Right cardiac atrium (tissue), 5 donors: ENCODE data around the gene PLEKHG4B. TPM values are rescaled to one million over a fixed set of nuclear protein-coding genes. Genes with fewer than 3 reads are reported as not detected.
"Not testable (repeated sequence)": the region's sequence is repeated elsewhere in the genome, so short reads cannot be mapped to it uniquely, and the experiment has no call there.

Experiments
- ATAC-seq, 2 donors: fragments of 200-7000 bp; cut with Tn5 transposase; one replicate each; pipeline versions ENCODE4 v1.8.0 to v1.9.1; 2020; ENCODE audit warnings: moderate library complexity in 2 of 2, mild to moderate bottlenecking in 1 of 2
- DNase-seq, 3 donors: peaks; one replicate each; pipeline ENCODE4 v3.0.0-alpha.2; 2020
- H3K27ac ChIP-seq: one replicate; pipeline ENCODE4 v1.5.1; 2013; ENCODE audit warnings: mild to moderate bottlenecking, low read length, control low read depth, moderate library complexity
- H3K27me3 ChIP-seq: one replicate; pipeline ENCODE4 v1.6.1; 2013; ENCODE audit not compliant: control insufficient read depth, insufficient read depth
- H3K4me1 ChIP-seq: one replicate; pipeline ENCODE4 v1.6.1; 2013; ENCODE audit warnings: low read length; ENCODE audit not compliant: control insufficient read depth, insufficient read depth
- H3K4me3 ChIP-seq: one replicate; pipeline ENCODE4 v1.5.1; 2013; ENCODE audit warnings: low read length, control low read depth
- H3K9me3 ChIP-seq: one replicate; pipeline ENCODE4 v1.6.1; 2013; ENCODE audit warnings: low read length; ENCODE audit not compliant: control insufficient read depth
- WGBS: extraction: QIAGEN DNeasy Blood & Tissue Kit; methylation state at CpG from one replicate; pipeline ENCODE4 v1.1.7; 2013; 5-methylcytosine and 5-hydroxymethylcytosine counted together
- intact Hi-C, 4 donors: fragments of 100-400 bp; cut with DNase I; formaldehyde crosslinking; loops; one replicate each; pipeline versions ENCODE4 v1.11.0 to v1.14.0; 2022 to 2023
- polyA plus RNA-seq: library from polyadenylated mRNA; stranded (reverse); fragments of 200-250 nt; gene quantifications from one replicate; pipeline ENCODE4 v1.2.3, GENCODE V29; 2013
- total RNA-seq, 4 donors: library from RNA; stranded (reverse); fragmentation: NEBNext Ultra II Directional; extraction: Animal tissue kit (Norgen Biotek cat#: 25700); gene quantifications; one replicate each; pipeline ENCODE4 v1.2.1, GENCODE V29; 2021
- donor health status: healthy with polysubstance abuse.
- donor health status: DM: no; HTN: yes; CAD: no.
- donor health status: DM: no; HTN: no; CAD: no.
- donor health status: DM: no; HTN: yes; CAD: no; lungs with severe emphysema.
- donor health status: DM: yes; HTN: yes; CAD: no.

Gene PLEKHG4B
- total and polyA plus RNA-seq, 5 donors = under 0.01 to 0.06 TPM; not detected in 3

DNA sequence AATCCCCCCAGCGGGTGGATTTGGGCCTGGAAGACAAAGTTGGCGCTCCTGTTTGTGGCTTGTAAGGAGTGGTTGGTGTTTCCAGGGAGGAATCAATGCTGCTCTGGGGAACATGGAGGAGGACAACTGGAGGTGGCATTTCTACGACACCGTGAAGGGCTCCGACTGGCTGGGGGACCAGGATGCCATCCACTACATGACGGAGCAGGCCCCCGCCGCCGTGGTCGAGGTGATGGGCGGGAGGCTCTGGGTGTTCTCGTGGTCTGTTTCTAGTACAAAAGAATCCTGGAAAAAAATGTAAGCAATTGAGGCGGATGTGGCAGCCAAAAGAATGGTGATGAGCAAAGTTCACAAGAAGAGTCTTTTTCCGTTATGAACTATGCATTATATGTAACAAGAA, 133.4 kb downstream of the PLEKHG4B start:
- ATAC-seq = no peak
- intact Hi-C loops = no loop called here
- no peaks in the 10 kb centered on the region for H3K27me3 ChIP-seq
- H3K4me3 ChIP-seq = no peak overlapping the region
- no peak for DNase-seq
- WGBS = 95% methylated on average over 14 of the region's 14 CpGs
- H3K4me1 ChIP-seq = no peaks in the 10 kb centered on the region
- no peaks in the 10 kb centered on the region for H3K9me3 ChIP-seq
- H3K27ac ChIP-seq = no peak overlapping the region

DNA sequence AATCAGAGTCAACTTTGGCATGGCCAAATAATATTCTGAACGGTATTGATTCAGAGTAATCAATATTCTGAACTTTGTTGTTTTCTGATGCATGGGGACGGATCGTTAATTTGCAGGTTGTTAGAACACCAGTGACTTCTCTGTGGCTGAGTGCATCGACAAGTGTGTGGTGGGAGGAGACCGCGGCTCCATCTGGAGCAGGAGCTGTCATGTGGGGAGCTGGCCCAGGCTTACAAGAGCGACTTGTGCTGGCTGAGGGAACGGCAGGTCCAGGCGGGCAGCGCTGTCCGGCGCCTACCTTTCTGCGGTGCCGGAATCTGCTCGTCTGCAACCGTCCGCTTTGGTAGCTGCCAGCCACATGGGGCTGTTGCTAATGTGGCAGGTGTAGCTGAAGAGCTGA, 135.4 kb downstream of the PLEKHG4B start:
- intact Hi-C loops = not testable (repeated sequence)
- 94% methylated on average over 16 of the region's 17 CpGs for WGBS

DNA sequence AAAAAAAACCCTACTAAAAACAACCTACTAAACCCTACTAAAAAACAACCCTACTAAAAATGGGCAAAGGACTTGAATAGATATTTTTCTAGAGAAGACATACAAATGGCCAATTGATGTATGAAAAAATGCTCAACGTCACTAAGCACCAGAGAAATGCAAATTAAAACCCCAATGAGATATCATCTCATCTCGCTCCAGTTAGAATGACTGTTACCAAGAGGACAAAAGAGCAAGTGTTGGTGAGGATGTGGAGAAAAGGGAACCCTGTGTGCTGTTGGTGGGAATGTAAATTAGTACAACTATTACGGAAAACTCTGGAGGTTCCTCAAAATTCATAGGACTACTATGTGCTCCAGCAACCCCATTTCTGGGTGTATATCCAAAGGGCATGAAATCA, 136.9 kb downstream of the PLEKHG4B start:
- WGBS = 88% methylated on average over 3 of the region's 3 CpGs
- DNase-seq = no peak
- H3K4me1 ChIP-seq = no peaks in the 10 kb centered on the region
- ATAC-seq = no peak
- H3K9me3 ChIP-seq = no peaks in the 10 kb centered on the region
- no peak overlapping the region for H3K27ac ChIP-seq
- intact Hi-C loops = no loop called here
- no peak overlapping the region for H3K4me3 ChIP-seq
- H3K27me3 ChIP-seq = no peaks in the 10 kb centered on the region

More for the DNA sequence above, 135.4 kb downstream of the PLEKHG4B start:
- not testable (repeated sequence) for ATAC-seq, H3K27ac ChIP-seq, DNase-seq, H3K9me3 ChIP-seq, H3K27me3 ChIP-seq, H3K4me1 ChIP-seq, H3K4me3 ChIP-seq

DNA sequence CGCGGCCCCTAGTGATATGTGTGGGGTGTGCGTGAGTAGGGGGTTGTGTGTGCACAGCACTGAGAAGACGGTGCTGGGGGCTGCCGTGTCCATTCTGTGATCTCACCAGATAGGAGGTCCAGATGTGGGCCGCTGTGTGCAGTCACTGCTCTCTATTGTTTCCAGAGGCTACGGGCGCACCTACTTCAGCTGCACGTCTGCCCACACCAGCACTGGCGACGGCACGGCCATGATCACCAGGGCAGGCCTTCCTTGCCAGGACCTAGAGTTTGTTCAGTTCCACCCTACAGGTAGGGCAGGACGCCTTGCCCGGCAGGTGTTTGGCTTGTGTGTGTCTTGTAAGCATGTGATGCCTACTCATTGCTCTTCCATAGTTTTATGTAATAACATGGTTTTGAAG, 138.7 kb downstream of the PLEKHG4B start:
- Histone ChIP-seq H3K27me3 (no peaks in the 10 kb centered on the region), H3K4me3 (no peak overlapping the region), H3K4me1 (no peaks in the 10 kb centered on the region), H3K27ac (no peak overlapping the region), H3K9me3 (no peaks in the 10 kb centered on the region)
- intact Hi-C loops = no loop called here
- DNase-seq (no peak), ATAC-seq (peak in 1 of 2 donors; percentile 33)
- WGBS = 95% methylated on average over 14 of the region's 14 CpGs

DNA sequence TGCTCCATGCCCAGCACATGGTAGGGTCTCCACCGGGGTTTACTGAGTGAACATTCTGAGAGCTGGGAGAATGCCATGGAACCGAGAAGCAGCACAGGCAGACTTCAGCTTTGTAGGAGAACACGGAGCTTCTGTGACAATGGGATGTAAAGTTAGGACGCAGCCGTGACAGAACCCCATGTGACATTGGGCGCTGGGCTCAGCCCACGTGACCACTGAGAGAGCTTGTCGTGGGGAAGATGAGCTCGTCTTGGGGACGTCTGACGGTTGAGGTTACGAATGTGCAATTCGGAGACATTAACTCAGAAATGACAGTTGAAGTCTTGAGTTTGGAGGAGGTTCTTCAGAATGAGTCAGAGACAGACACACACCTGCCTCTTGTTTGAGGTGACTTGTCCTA, 139.7 kb downstream of the PLEKHG4B start:
- H3K4me3 ChIP-seq = no peak overlapping the region
- no peaks in the 10 kb centered on the region for H3K4me1 ChIP-seq
- no peak overlapping the region for H3K27ac ChIP-seq
- DNase-seq (no peak), ATAC-seq (no peak)
- H3K9me3 ChIP-seq = no peaks in the 10 kb centered on the region
- WGBS = 85% methylated on average over 13 of the region's 13 CpGs
- intact Hi-C loops = no loop called here
- H3K27me3 ChIP-seq = no peaks in the 10 kb centered on the region

DNA sequence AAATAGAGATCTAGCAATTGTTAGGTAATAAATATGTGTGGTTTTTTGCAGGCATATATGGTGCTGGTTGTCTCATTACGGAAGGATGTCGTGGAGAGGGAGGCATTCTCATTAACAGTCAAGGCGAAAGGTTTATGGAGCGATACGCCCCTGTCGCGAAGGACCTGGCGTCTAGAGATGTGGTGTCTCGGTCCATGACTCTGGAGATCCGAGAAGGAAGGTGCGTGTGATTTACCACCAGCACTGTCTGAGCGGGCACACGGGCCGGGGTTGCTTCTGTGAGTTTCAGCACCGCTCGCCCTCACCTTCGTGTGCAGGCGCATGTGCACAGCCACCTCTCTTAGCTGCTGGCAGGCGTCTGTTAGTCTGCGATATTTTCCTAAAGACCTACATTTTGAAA, 141.5 kb downstream of the PLEKHG4B start:
- ATAC-seq, DNase-seq: not testable (repeated sequence)
- 93% methylated on average over 20 of the region's 20 CpGs for WGBS

DNA sequence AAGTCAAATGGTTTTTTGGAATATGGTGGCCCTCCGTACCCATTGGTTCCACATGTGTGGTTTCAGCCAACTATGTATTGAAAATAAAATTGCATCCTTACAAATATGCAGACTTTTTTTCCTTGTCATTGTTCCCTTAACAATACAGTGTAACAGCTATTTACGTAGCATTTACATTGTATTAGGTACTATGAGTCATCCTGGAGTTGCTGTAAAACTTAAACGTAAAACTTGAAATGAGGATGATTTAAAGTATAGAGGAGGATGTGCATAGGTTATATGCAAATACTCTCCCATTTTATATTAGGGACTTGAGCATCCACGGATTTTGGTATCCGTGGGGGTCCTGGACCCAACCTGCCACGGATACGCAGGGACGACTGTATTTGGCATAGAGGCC, 142.5 kb downstream of the PLEKHG4B start:
- Histone ChIP-seq H3K27me3 (no peaks in the 10 kb centered on the region), H3K4me3 (no peak overlapping the region), H3K4me1 (no peaks in the 10 kb centered on the region), H3K9me3 (no peaks in the 10 kb centered on the region), H3K27ac (no peak overlapping the region)
- DNase-seq (no peak), ATAC-seq (no peak)
- intact Hi-C loops = no loop called here
- 92% methylated on average over 8 of the region's 8 CpGs for WGBS

More for the DNA sequence above, 141.5 kb downstream of the PLEKHG4B start:
- H3K4me3 ChIP-seq, intact Hi-C loops, H3K27me3 ChIP-seq, H3K9me3 ChIP-seq, H3K4me1 ChIP-seq, H3K27ac ChIP-seq: not testable (repeated sequence)

DNA sequence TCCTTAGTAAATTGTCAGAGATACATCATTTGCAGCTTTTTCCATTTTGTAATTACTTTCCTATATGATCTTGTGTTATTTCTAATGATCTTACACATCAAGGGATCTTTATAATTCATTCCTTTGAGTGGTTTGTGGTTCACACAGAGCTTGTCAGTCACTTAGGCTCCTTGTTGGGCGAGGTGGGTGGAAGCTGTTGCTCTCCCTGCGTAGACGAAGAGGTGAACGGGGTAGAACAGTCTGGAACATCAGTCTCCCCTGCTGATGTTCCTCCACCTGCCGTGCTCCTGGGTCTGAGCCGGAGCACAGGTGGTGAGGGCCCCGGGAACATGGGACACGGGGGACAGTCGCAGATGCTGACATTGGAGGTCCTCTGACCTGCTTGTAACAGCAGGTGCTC, 143.6 kb downstream of the PLEKHG4B start:
- intact Hi-C loops, H3K4me1 ChIP-seq, H3K9me3 ChIP-seq, H3K27ac ChIP-seq, DNase-seq, H3K27me3 ChIP-seq, H3K4me3 ChIP-seq, ATAC-seq: not testable (repeated sequence)
- 96% methylated on average over 7 of the region's 9 CpGs for WGBS

DNA sequence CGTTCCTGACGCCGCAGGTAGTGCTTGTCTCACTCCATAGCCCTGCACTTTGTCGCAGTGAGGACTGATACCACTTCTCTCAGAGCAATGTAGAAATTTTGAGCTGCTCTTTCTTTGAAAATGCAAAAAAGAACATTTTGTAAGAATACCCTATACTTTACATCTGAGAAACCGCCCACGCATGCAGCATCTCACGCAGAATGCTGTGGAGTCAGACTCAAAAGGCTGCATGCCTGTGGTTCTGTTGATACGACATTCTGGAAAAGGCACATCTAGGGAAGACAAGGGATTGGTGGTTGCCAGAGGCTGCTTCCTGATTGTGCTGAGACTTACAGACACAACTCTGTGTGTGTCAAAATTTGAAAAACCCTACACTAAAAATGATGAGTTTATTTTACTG, 146.0 kb downstream of the PLEKHG4B start:
- not testable (repeated sequence) for DNase-seq

More for the DNA sequence above, 146.0 kb downstream of the PLEKHG4B start:
- H3K9me3 ChIP-seq, intact Hi-C loops, H3K27ac ChIP-seq, H3K27me3 ChIP-seq, ATAC-seq, H3K4me3 ChIP-seq, H3K4me1 ChIP-seq: not testable (repeated sequence)
- WGBS = 96% methylated on average over 8 of the region's 8 CpGs

Other genes with a start within 250 kb of the PLEKHG4B start
- gene LRRC14B, start 99.3 kb downstream of the PLEKHG4B start, total RNA-seq = 10 to 100 TPM in 3 of 4 donors, 1 to 10 TPM in 1; 6.3 to 51.1 (median 30.8) TPM
- 47.6 TPM for gene LRRC14B, start 99.3 kb downstream of the PLEKHG4B start, polyA plus RNA-seq
- 1 to 10 TPM; 8.1 to 9.8 (median 8.6) TPM for gene CCDC127, start 126.0 kb downstream of the PLEKHG4B start, total RNA-seq
- 6.1 TPM for gene CCDC127, start 126.0 kb downstream of the PLEKHG4B start, polyA plus RNA-seq
- 100 to 1,000 TPM; 370 to 452 (median 422) TPM for gene SDHA, start 126.2 kb downstream of the PLEKHG4B start, total RNA-seq
- 605 TPM for gene SDHA, start 126.2 kb downstream of the PLEKHG4B start, polyA plus RNA-seq
- gene PDCD6, start 179.5 kb downstream of the PLEKHG4B start, total RNA-seq = 10 to 100 TPM; 29.7 to 41.8 (median 36.7) TPM
- 61.0 TPM for gene PDCD6, start 179.5 kb downstream of the PLEKHG4B start, polyA plus RNA-seq
- gene AHRR, start 229.5 kb downstream of the PLEKHG4B start, total RNA-seq = 1 to 10 TPM in 2 of 4 donors, under 1 TPM in 2; 0.17 to 3.7 (median 1.6) TPM
- gene AHRR, start 229.5 kb downstream of the PLEKHG4B start, polyA plus RNA-seq = 0.41 TPM